MM.1S (cell line): Measurements from ENCODE around the gene STXBP1.

Experiments used
- DNase-seq: peaks from one replicate; pipeline ENCODE4 v3.0.0-alpha.2; 2015
- H2AFZ ChIP-seq: fragments of 300-600 bp; sonication (generic); 2 replicates; pipeline ENCODE4 v1.6.0; 2016; ENCODE audit warnings: antibody characterized with exemption, low read length
- H3F3A ChIP-seq: fragments of 300-600 bp; sonication (generic); 2 replicates; pipeline ENCODE4 v1.6.1; 2016; ENCODE audit warnings: mild to moderate bottlenecking, antibody characterized with exemption, low read length, moderate library complexity, mixed read lengths; ENCODE audit not compliant: insufficient read depth
- H3K27ac ChIP-seq: fragments of 300-600 bp; sonication (generic); 2 replicates; pipeline ENCODE4 v1.5.1; 2016; ENCODE audit warnings: mild to moderate bottlenecking, low read length
- H3K27me3 ChIP-seq: fragments of 300-600 bp; sonication (generic); replicated peaks from 2 replicates; pipeline ENCODE4 v1.6.0; 2016; ENCODE audit warnings: low read length; ENCODE audit not compliant: insufficient read depth
- H3K36me3 ChIP-seq: fragments of 300-600 bp; sonication (generic); replicated peaks from 2 replicates; pipeline ENCODE4 v1.6.1; 2016; ENCODE audit warnings: mild to moderate bottlenecking, low read length, mixed read lengths; ENCODE audit not compliant: insufficient read depth
- H3K4me1 ChIP-seq: fragments of 300-600 bp; sonication (generic); 2 replicates; pipeline ENCODE4 v1.6.1; 2016; ENCODE audit warnings: low read length, mixed read lengths
- H3K4me2 ChIP-seq: fragments of 300-600 bp; sonication (generic); 2 replicates; pipeline ENCODE4 v1.6.0; 2016; ENCODE audit warnings: low read depth, low read length
- H3K4me3 ChIP-seq: fragments of 300-600 bp; sonication (generic); 2 replicates; pipeline ENCODE4 v1.5.1; 2016; ENCODE audit warnings: low read length, mixed read lengths
- H3K79me2 ChIP-seq: fragments of 300-600 bp; sonication (generic); 2 replicates; pipeline ENCODE4 v1.6.1; 2016; ENCODE audit warnings: mixed run types, low read length, mixed read lengths
- H3K9ac ChIP-seq: fragments of 300-600 bp; sonication (generic); 2 replicates; pipeline ENCODE4 v1.6.1; 2016; ENCODE audit warnings: low read length, mixed read lengths
- H3K9me2 ChIP-seq: fragments of 300-600 bp; sonication (generic); replicated peaks from 2 replicates; pipeline ENCODE4 v1.6.1; 2016; ENCODE audit warnings: mild to moderate bottlenecking, low read length, mixed read lengths; ENCODE audit not compliant: insufficient read depth
- H3K9me3 ChIP-seq: fragments of 300-600 bp; sonication (generic); replicated peaks from 2 replicates; pipeline ENCODE4 v1.6.1; 2016; ENCODE audit warnings: mild to moderate bottlenecking, low read length, mixed read lengths; ENCODE audit not compliant: insufficient read depth
- H4K20me1 ChIP-seq: fragments of 300-600 bp; sonication (generic); 2 replicates; pipeline ENCODE4 v1.6.1; 2016; ENCODE audit warnings: mild to moderate bottlenecking, low read length, moderate library complexity, mixed read lengths; ENCODE audit not compliant: insufficient read depth
- EZH2 ChIP-seq: fragments of 300-600 bp; sonication (generic); optimal IDR thresholded peaks from 2 replicates; pipeline ENCODE3; 2017; ENCODE audit warnings: low read depth, mild to moderate bottlenecking, antibody characterized with exemption, low read length, mixed read lengths
- EZH2phosphoT487 ChIP-seq: fragments of 300-600 bp; sonication (generic); IDR thresholded peaks from 2 replicates; pipeline ENCODE4 v1.6.1; 2018; ENCODE audit warnings: antibody characterized with exemption, low read length
- TF ChIP-seq, protein P1 (sequence below): fragments of 300-600 bp; sonication (generic); IDR thresholded peaks from 2 replicates; pipeline ENCODE4 v1.5.1; 2016; ENCODE audit warnings: antibody characterized with exemption, low read length, mixed read lengths

The STXBP1 gene

DNA sequence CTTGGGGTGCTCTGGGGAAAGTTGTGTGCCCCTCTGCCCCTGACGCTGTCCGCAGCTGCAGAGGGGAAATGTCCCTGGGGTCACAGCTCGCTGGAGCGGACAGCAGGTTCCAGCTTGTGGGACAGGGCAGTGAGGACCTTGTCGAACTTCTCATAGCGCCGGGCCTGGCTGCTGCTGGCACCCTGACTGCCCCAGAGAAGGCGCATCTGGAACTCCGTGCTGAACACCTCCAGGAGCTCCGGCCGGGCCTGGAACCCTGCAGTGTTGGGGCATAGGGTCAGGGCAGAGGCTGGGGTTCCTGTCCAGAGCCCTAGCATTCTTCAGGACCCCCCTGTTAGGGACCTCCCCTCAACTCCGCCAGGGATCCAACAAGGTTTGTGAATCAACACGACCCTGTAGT lies 126.6 kb downstream of the STXBP1 start:
- DNase-seq: no peak
- Histone ChIP-seq H3K79me2 (peaks cover 7% of the 10 kb centered on the region; the same call in 1 of the 2 replicates), H3K4me1 (peaks cover 23% of the 10 kb centered on the region), H3K27ac (no peak overlapping the region), H3K9ac (no peak overlapping the region), H3K9me3 (no peaks in the 10 kb centered on the region), H3F3A (peaks cover 23% of the 10 kb centered on the region), H3K27me3 (no peaks in the 10 kb centered on the region), H3K36me3 (no peaks in the 10 kb centered on the region), H3K4me3 (no peak overlapping the region), H3K4me2 (no peak overlapping the region), H2AFZ (no peak overlapping the region), H4K20me1 (no peaks in the 10 kb centered on the region), H3K9me2 (no peaks in the 10 kb centered on the region)
- TF ChIP-seq EZH2phosphoT487: no peak

DNA sequence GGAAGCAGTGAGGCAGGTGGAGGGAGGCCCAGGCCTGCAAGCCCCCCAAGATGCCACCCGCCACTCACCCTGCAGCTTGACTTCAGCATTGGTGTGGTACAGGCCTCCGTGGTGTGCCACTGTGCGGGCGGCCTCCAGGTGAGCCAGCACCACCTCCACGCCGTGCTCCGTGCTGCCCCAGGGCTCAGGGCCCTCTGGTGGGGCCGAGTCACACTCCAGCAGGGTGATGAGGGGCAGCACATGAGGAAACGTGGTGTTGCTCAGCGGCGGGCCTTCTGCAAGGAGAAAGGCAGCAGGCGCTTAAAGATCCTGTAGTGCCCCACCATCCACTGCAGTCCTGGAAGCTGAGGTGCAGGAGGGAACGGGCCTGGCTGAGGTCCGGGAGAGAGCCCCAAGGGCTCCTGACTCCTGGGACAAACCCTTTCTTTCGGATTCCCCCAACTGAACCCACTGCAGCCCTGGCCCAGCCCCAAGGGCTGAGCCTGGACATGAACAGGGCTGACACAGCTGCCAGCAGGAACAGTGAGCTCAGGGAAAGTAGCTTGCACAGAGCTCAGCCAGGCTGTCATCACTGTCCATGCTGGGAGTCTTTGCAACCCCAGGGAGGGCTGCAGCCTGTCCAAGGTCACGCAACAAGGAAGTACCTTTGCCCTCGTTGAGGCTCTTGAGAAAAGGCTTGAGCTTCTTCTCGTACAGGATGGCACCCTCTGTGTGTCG lies 127.7 kb downstream of the STXBP1 start:
- Histone ChIP-seq H3K4me1 (peaks cover 16% of the 10 kb centered on the region), H2AFZ (no peak overlapping the region), H3K4me3 (no peak overlapping the region), H3F3A (peaks cover 23% of the 10 kb centered on the region), H3K9me3 (no peaks in the 10 kb centered on the region), H3K9ac (no peak overlapping the region), H3K27ac (no peak overlapping the region), H3K27me3 (no peaks in the 10 kb centered on the region), H4K20me1 (no peaks in the 10 kb centered on the region), H3K79me2 (no peaks in the 10 kb centered on the region), H3K9me2 (no peaks in the 10 kb centered on the region), H3K36me3 (no peaks in the 10 kb centered on the region), H3K4me2 (no peak overlapping the region)
- no peak for TF ChIP-seq EZH2phosphoT487
- TF ChIP-seq, protein P1, sequence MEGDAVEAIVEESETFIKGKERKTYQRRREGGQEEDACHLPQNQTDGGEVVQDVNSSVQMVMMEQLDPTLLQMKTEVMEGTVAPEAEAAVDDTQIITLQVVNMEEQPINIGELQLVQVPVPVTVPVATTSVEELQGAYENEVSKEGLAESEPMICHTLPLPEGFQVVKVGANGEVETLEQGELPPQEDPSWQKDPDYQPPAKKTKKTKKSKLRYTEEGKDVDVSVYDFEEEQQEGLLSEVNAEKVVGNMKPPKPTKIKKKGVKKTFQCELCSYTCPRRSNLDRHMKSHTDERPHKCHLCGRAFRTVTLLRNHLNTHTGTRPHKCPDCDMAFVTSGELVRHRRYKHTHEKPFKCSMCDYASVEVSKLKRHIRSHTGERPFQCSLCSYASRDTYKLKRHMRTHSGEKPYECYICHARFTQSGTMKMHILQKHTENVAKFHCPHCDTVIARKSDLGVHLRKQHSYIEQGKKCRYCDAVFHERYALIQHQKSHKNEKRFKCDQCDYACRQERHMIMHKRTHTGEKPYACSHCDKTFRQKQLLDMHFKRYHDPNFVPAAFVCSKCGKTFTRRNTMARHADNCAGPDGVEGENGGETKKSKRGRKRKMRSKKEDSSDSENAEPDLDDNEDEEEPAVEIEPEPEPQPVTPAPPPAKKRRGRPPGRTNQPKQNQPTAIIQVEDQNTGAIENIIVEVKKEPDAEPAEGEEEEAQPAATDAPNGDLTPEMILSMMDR: no peak
- TF ChIP-seq EZH2: no peak
- DNase-seq: no peak

DNA sequence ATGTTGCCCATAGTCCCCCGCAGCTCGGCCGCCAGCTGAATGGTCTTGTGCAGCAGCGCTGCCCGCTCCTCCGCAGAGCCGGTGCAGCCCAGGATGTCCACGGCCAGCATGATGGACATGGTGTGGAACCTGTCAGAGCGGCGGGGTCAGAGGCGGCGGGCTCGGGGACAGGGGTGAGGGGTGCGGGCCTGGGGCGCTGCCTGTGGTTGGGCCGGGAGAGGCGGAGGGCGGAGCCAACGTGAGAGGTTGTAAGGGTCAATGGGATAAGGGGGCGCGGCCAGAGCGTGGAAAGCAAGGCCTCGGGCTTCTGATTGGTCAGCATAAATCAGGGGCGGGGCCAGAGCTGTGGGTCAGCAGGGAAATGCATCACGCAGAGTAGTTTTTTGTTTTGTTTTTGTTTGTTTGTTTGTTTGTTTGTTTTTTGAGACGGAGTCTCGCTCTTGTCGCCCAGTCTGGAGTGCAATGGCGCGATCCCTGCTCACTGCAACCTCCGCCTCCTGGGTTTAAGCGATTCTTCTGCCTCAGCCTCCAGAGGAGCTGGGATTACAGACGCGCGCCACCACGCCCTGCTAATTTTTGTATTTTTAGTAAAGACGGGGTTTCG lies 129.9 kb downstream of the STXBP1 start:
- H2AFZ ChIP-seq: no peak overlapping the region
- no peak for DNase-seq
- no peak overlapping the region for H3K27ac ChIP-seq
- no peak overlapping the region for H3K4me3 ChIP-seq
- H3K9me3 ChIP-seq: no peaks in the 10 kb centered on the region
- H3K4me1 ChIP-seq: peaks cover 4% of the 10 kb centered on the region; the same call in 1 of the 2 replicates
- TF ChIP-seq, protein P1: no peak
- no peak for TF ChIP-seq EZH2
- no peak for TF ChIP-seq EZH2phosphoT487
- no peaks in the 10 kb centered on the region for H3K36me3 ChIP-seq
- H4K20me1 ChIP-seq: no peaks in the 10 kb centered on the region
- H3K27me3 ChIP-seq: no peaks in the 10 kb centered on the region
- no peak overlapping the region for H3K9ac ChIP-seq
- no peak overlapping the region for H3K4me2 ChIP-seq
- no peaks in the 10 kb centered on the region for H3K79me2 ChIP-seq
- H3F3A ChIP-seq: peaks cover 12% of the 10 kb centered on the region
- no peaks in the 10 kb centered on the region for H3K9me2 ChIP-seq
